Measurements from ENCODE around the gene SPOCK3. TPM values are rescaled to one million over a fixed set of nuclear protein-coding genes. Genes with fewer than 3 reads are reported as not detected.
"Not testable (repeated sequence)": the region's sequence is repeated elsewhere in the genome, so short reads cannot be mapped to it uniquely, and the experiment has no call there.

The SPOCK3 gene
- total and polyA plus RNA-seq, 10 of the 15 experiments (the other 5 are each of a cell fraction or from before 2014, with no cell fraction given) = 0.06 to 0.39 (median 0.09) TPM; not detected in 5

- no TSS peak for BruUV-seq (replicated peaks)
Observed at GRCh38 chr4:166723532-166724140, 510.7 kb downstream of the SPOCK3 start.

GRCh38 chr4:166715748-166716713 lies 518.3 kb downstream of the SPOCK3 start:
- BruUV-seq (replicated peaks); H4K20me1 ChIP-seq (ENCODE audit: control insufficient read depth, insufficient read depth); FAIRE-seq; H3K79me2 ChIP-seq (ENCODE audit: control insufficient read depth, insufficient read depth, low read length); H3K27me3 ChIP-seq (replicated peaks in 1 of 2; ENCODE audit: control insufficient read depth in 2 of 2, insufficient read depth in 2 of 2, low read length in 1 of 2); H3K4me1 ChIP-seq (ENCODE audit: control insufficient read depth, insufficient read depth, low read length); ATAC-seq; H3K27ac ChIP-seq (ENCODE audit: control insufficient read depth, insufficient read depth); H3K4me3 ChIP-seq; DNase-seq (ENCODE audit: low read depth, low spot score); H3K36me3 ChIP-seq (ENCODE audit: control insufficient read depth in 2 of 2, insufficient read depth in 2 of 2, low read length in 1 of 2); in situ Hi-C loops (cut with MboI); H3K9ac ChIP-seq (ENCODE audit: control insufficient read depth, insufficient read depth, low read length); RAD21 ChIA-PET (ENCODE audit: unreplicated experiment); H2AFZ ChIP-seq (ENCODE audit: control insufficient read depth, low read depth, low read length); intact Hi-C loops (cut with micrococcal nuclease; ENCODE audit: unreplicated experiment); H3K9me3 ChIP-seq (replicated peaks; ENCODE audit: control insufficient read depth, insufficient read depth, low read length); H3K4me2 ChIP-seq (ENCODE audit: control insufficient read depth, insufficient read depth): not testable (repeated sequence)
- SMC1A ChIA-PET (ENCODE audit: uncharacterized antibody, unreplicated experiment) = interaction anchor here (1.5 kb wide), 1 partner anchor 10 kb away, joined by 5 read pairs; no protein-coding TSS in a partner anchor
- WGBS (ENCODE audit: insufficient coverage, insufficient replicate concordance, low lambda C conversion rate, missing lambda C conversion rate) = 70% methylated on average over 10 of the region's 12 CpGs
- CTCF ChIA-PET = interaction anchor here (0.6 kb wide), 1 partner anchor 54 kb away, joined by 3 read pairs; no protein-coding TSS in a partner anchor
- POLR2A ChIA-PET = interaction anchor here (0.6 kb wide), 1 partner anchor 396 kb away, joined by 3 read pairs; no protein-coding TSS in a partner anchor

More at GRCh38 chr4:166723532-166724140, 510.7 kb downstream of the SPOCK3 start:
- CTCF ChIA-PET = no interaction called here
- Histone ChIP-seq H3K4me3 (no peak overlapping the region), H3K79me2 (ENCODE audit: control insufficient read depth, insufficient read depth, low read length) (no peaks in the 10 kb centered on the region), H3K4me1 (ENCODE audit: control insufficient read depth, insufficient read depth, low read length) (no peaks in the 10 kb centered on the region), H3K36me3 (ENCODE audit: control insufficient read depth in 2 of 2, insufficient read depth in 2 of 2, low read length in 1 of 2) (no peaks in the 10 kb centered on the region), H3K9ac (ENCODE audit: control insufficient read depth, insufficient read depth, low read length) (no peak overlapping the region), H3K9me3 (replicated peaks; ENCODE audit: control insufficient read depth, insufficient read depth, low read length) (no peaks in the 10 kb centered on the region), H2AFZ (ENCODE audit: control insufficient read depth, low read depth, low read length) (no peak overlapping the region), H3K27me3 (replicated peaks in 1 of 2; ENCODE audit: control insufficient read depth in 2 of 2, insufficient read depth in 2 of 2, low read length in 1 of 2) (no peaks in the 10 kb centered on the region), H4K20me1 (ENCODE audit: control insufficient read depth, insufficient read depth) (no peaks in the 10 kb centered on the region), H3K27ac (ENCODE audit: control insufficient read depth, insufficient read depth) (no peak overlapping the region), H3K4me2 (ENCODE audit: control insufficient read depth, insufficient read depth) (no peak overlapping the region)
- no peak for DNase-seq (ENCODE audit: low read depth, low spot score)
- FAIRE-seq = no peak
- RAD21 ChIA-PET (ENCODE audit: unreplicated experiment) = no interaction called here
- in situ Hi-C loops (cut with MboI) (no loop called here), intact Hi-C loops (cut with micrococcal nuclease; ENCODE audit: unreplicated experiment) (no loop called here)
- SMC1A ChIA-PET (ENCODE audit: uncharacterized antibody, unreplicated experiment) = no interaction called here
- no peak for TF ChIP-seq MXI1 (IDR thresholded peaks at IDR 0.05; ENCODE audit: low read depth, low read length)
- TF ChIP-seq BACH1 (IDR thresholded peaks at IDR 0.05; ENCODE audit: borderline replicate concordance) = no peak
- no peak for TF ChIP-seq LARP7 (IDR thresholded peaks at IDR 0.05)
- TF ChIP-seq CHD4 (IDR thresholded peaks at IDR 0.05) = no peak
- TF ChIP-seq SKIL (IDR thresholded peaks at IDR 0.05; ENCODE audit: low read depth, poor library complexity, severe bottlenecking) = no peak
- no peak for TF ChIP-seq EGR1 (IDR thresholded peaks at IDR 0.05; ENCODE audit: borderline replicate concordance in 1 of 2, low read depth in 2 of 2, low read length in 2 of 2)
- TF ChIP-seq ATF2 (IDR thresholded peaks at IDR 0.05; ENCODE audit: low read length) = no peak
- no peak for TF ChIP-seq NFYB (IDR thresholded peaks at IDR 0.05; ENCODE audit: insufficient read depth, low read depth, low read length)
- TF ChIP-seq SRF (IDR thresholded peaks at IDR 0.05; ENCODE audit: low read depth in 2 of 2, low read length in 2 of 2) = no peak
- no peak for TF ChIP-seq SIN3A (IDR thresholded peaks at IDR 0.05; ENCODE audit: low read depth, low read length)
- 15% methylated on average over 5 of the region's 5 CpGs for WGBS (ENCODE audit: insufficient coverage, insufficient replicate concordance, low lambda C conversion rate, missing lambda C conversion rate)
- POLR2A ChIA-PET = no interaction called here
- ATAC-seq = no peak

Data from GM12878 (cell line).